K562 (cell line): Measurements from ENCODE around the gene ZNF69. TPM values are rescaled to one million over a fixed set of nuclear protein-coding genes. Genes with fewer than 3 reads are reported as not detected.
A peak's percentile ranks its signal among the peaks of the same experiment; 100 is the strongest.
"Not testable (repeated sequence)": the region's sequence is repeated elsewhere in the genome, so short reads cannot be mapped to it uniquely, and the experiment has no call there.

Experiments
- ATAC-seq: fragments of 200-7000 bp; cut with Tn5 transposase; 3 replicates; pipeline ENCODE4 v1.9.1; 2020; ENCODE audit warnings: moderate library complexity
- BruUV-seq: library from RNA; stranded (reverse); fragments of 400-500 nt; replicated peaks from 2 replicates; lab custom pipeline; 2021; lab: Mats Ljungman, UMichigan
- CTCF ChIA-PET: fragments of 300-600 bp; formaldehyde crosslinking; extraction: SDS; loops from one replicate; lab custom pipeline; 2021; ENCODE audit warnings: low intra/inter-chr PET ratio; lab: Yijun Ruan, JAX
- POLR2A ChIA-PET: fragments of 300-600, 350-650 bp; sonication (Branson Sonifier 250); formaldehyde crosslinking; extraction: SDS; loops from one replicate; lab custom pipeline; 2021; ENCODE audit warnings: antibody characterized with exemption, inconsistent platforms; lab: Yijun Ruan, JAX
- DNase-seq, 4 experiments: peaks; one replicate each; pipeline versions ENCODE4 v3.0.0 to v3.0.0-alpha.2; 2011 to 2018; ENCODE audit warnings: low spot score in 3 of 4, mixed read lengths in 3 of 4; ENCODE audit errors: extremely low read depth in 1 of 4
- FAIRE-seq: peaks from 2 replicates; lab custom pipeline; 2011; peaks lifted over from hg19 to GRCh38; lab: Jason Lieb, UNC
- H2AFZ ChIP-seq: 2 replicates; pipeline ENCODE4 v1.6.0; 2011; ENCODE audit warnings: low read depth, low read length, control low read depth, inconsistent platforms
- H3K27ac ChIP-seq: fragments of 200-600 bp; 3 replicates; pipeline ENCODE4 v1.8.0; 2011; ENCODE audit warnings: low read depth, mild to moderate bottlenecking, control low read depth, inconsistent platforms, low read length, moderate library complexity, mixed read lengths; ENCODE audit errors: extremely low read depth
- H3K27me3 ChIP-seq, 2 experiments: fragments of 300-600 bp in 1 of 2; 2 replicates in 1 of 2; 3 replicates in 1 of 2; pipeline versions ENCODE4 v1.6.0 to v1.8.0; 2011; ENCODE audit warnings: inconsistent platforms in 2 of 2, low read length in 2 of 2, mild to moderate bottlenecking in 1 of 2, mixed read lengths in 1 of 2, moderate library complexity in 1 of 2; ENCODE audit not compliant: control insufficient read depth in 2 of 2, insufficient read depth in 2 of 2
- H3K36me3 ChIP-seq: fragments of 300-600 bp; 3 replicates; pipeline ENCODE4 v1.8.0; 2011; ENCODE audit warnings: mild to moderate bottlenecking, low read length, inconsistent platforms; ENCODE audit not compliant: control insufficient read depth, insufficient read depth
- H3K4me1 ChIP-seq, 2 experiments: fragments of 200-600 bp in 1 of 2; replicated peaks in 1 of 2; 2 replicates in 1 of 2; 3 replicates in 1 of 2; pipeline versions ENCODE4 v1.5.1 to v1.8.0; 2011; ENCODE audit warnings: inconsistent platforms in 2 of 2, low read length in 2 of 2, mild to moderate bottlenecking in 1 of 2, mixed read lengths in 1 of 2, moderate library complexity in 1 of 2; ENCODE audit not compliant: control insufficient read depth in 2 of 2, insufficient read depth in 2 of 2
- H3K4me2 ChIP-seq: 2 replicates; pipeline ENCODE4 v1.6.1; 2011; ENCODE audit warnings: low read length, control low read depth, inconsistent platforms, mixed read lengths; ENCODE audit not compliant: insufficient read depth
- H3K4me3 ChIP-seq: fragments of 200-600 bp; sonication (generic), shearing (Covaris generic); 2 replicates; pipeline ENCODE4 v1.5.1; 2016; ENCODE audit warnings: control low read depth, inconsistent platforms
- H3K79me2 ChIP-seq: fragments of 200-600 bp; 3 replicates; pipeline ENCODE4 v1.8.0; 2011; ENCODE audit warnings: low read length, inconsistent platforms; ENCODE audit not compliant: control insufficient read depth, insufficient read depth
- H3K9ac ChIP-seq, 2 experiments: 2 replicates each; pipeline versions ENCODE4 v1.6.0 to v1.6.1; 2011; ENCODE audit warnings: low read depth in 2 of 2, low read length in 2 of 2, control low read depth in 1 of 2, inconsistent platforms in 1 of 2, mild to moderate bottlenecking in 1 of 2, mixed read lengths in 1 of 2; ENCODE audit not compliant: insufficient read depth in 1 of 2
- H3K9me1 ChIP-seq: one replicate; pipeline ENCODE4 v1.6.0; 2011; ENCODE audit warnings: inconsistent platforms, mild to moderate bottlenecking, low read length, moderate library complexity; ENCODE audit not compliant: control insufficient read depth, insufficient read depth
- H3K9me3 ChIP-seq: replicated peaks from 2 replicates; pipeline ENCODE4 v1.5.1; 2011; ENCODE audit warnings: low read depth, low read length, inconsistent platforms; ENCODE audit not compliant: control insufficient read depth, insufficient read depth
- H4K20me1 ChIP-seq: replicated peaks from 2 replicates; pipeline ENCODE4 v1.6.1; 2011; ENCODE audit warnings: low read length, inconsistent platforms, mixed read lengths; ENCODE audit not compliant: control insufficient read depth, insufficient read depth
- BCOR ChIP-seq: fragments of 450-650 bp; IDR thresholded peaks from 2 replicates; pipeline ENCODE4 v1.6.1; 2016
- BHLHE40 ChIP-seq: IDR thresholded peaks from 2 replicates; pipeline ENCODE4 v1.6.1; 2011; ENCODE audit warnings: low read length, improper control_type of control experiment
- CBFA2T2 ChIP-seq: fragments of 450-650 bp; conservative IDR thresholded peaks from 2 replicates; pipeline ENCODE4 v1.6.1; 2017; ENCODE audit warnings: mild to moderate bottlenecking
- CBFA2T3 ChIP-seq: fragments of 450-650 bp; IDR thresholded peaks from 2 replicates; pipeline ENCODE4 v1.6.1; 2017
- CREBBP ChIP-seq: IDR thresholded peaks from one replicate; pipeline ENCODE4 v1.6.1; 2012; ENCODE audit warnings: low read depth, mild to moderate bottlenecking, control low read depth, inconsistent platforms, low read length
- FOXP4 ChIP-seq: sonication (generic); formaldehyde crosslinking; IDR thresholded peaks from 2 replicates; pipeline ENCODE4 v1.8.0; 2022; ENCODE audit warnings: mild to moderate bottlenecking, missing genetic modification reagents, borderline replicate concordance
- HIVEP1 ChIP-seq: fragments of 250-450 bp; sonication (Bioruptor Pico); IDR thresholded peaks from 2 replicates; pipeline ENCODE4 v1.4.0; 2020; ENCODE audit warnings: mild to moderate bottlenecking
- PTRF ChIP-seq: fragments of 450-650 bp; IDR thresholded peaks from 2 replicates; pipeline ENCODE4 v1.6.1; 2016; ENCODE audit warnings: mild to moderate bottlenecking, missing genetic modification characterization, missing compliant biosample characterization
- PTTG1 ChIP-seq: fragments of 450-650 bp; IDR thresholded peaks from 2 replicates; pipeline ENCODE4 v1.6.1; 2016; ENCODE audit warnings: low read depth, mild to moderate bottlenecking, missing genetic modification characterization, missing compliant biosample characterization
- RFX1 ChIP-seq: fragments of 450-650 bp; IDR thresholded peaks from 2 replicates; pipeline ENCODE4 v1.6.1; 2016; ENCODE audit warnings: mild to moderate bottlenecking, moderate library complexity
- SRF ChIP-seq, 2 experiments: fragments of 250-450, 450-650 bp in 1 of 2; sonication (Bioruptor Pico) in 1 of 2; sonication (generic) in 1 of 2; formaldehyde crosslinking; IDR thresholded peaks; 2 replicates each; pipeline versions ENCODE4 v1.5.0 to v1.5.1; 2020 to 2022; ENCODE audit warnings: mild to moderate bottlenecking in 1 of 2, missing genetic modification reagents in 1 of 2
- TAF9B ChIP-seq: fragments of 450-650 bp; IDR thresholded peaks from 2 replicates; pipeline ENCODE4 v1.6.1; 2018; ENCODE audit warnings: mild to moderate bottlenecking; ENCODE audit not compliant: partially characterized antibody
- TCF7 ChIP-seq: sonication (generic); IDR thresholded peaks from 2 replicates; pipeline ENCODE4 v1.6.1; 2016; ENCODE audit warnings: antibody characterized with exemption, borderline replicate concordance
- TSC22D4 ChIP-seq: fragments of 450-650 bp; IDR thresholded peaks from 2 replicates; pipeline ENCODE4 v1.6.1; 2016; ENCODE audit warnings: missing genetic modification characterization, missing biosample characterization, control low read depth
- WGBS: fragments of 100-300 bp; shearing (Covaris generic); methylation state at CpG from one replicate; pipeline ENCODE4 v1.1.6; 2016; ENCODE audit warnings: low coverage, mixed read lengths; ENCODE audit not compliant: insufficient coverage; ENCODE audit errors: missing lambda C conversion rate; 5-methylcytosine and 5-hydroxymethylcytosine counted together
- in situ Hi-C: fragments of 300-500 bp; cut with MboI; formaldehyde crosslinking; loops from 4 replicates; pipeline ENCODE4 v1.15.0; 2018; ENCODE audit warnings: inconsistent platforms, mixed read lengths
- intact Hi-C: fragments of 100-400 bp; cut with micrococcal nuclease; formaldehyde crosslinking; loops from 2 replicates; pipeline ENCODE4 v1.14.2; 2022
- polyA plus RNA-seq, 8 experiments: library from polyadenylated mRNA; depleted of rRNA in 4 of 8; stranded (reverse) in 5 of 8; unstranded in 3 of 8; fragments of >200 nt; fragmentation: Nextera tagmentation in 2 of 8; fragmentation: Illumina TruSeq in 1 of 8; extraction: Ambion mirVana in 2 of 8; extraction: Trizol in 1 of 8; gene quantifications; 2 replicates each; pipeline versions ENCODE4 v1.2.1 to v1.2.3, GENCODE V29; 2011 to 2014; ENCODE audit warnings: inconsistent platforms in 1 of 8, missing spikeins in 1 of 8
- total RNA-seq, 7 experiments: library from RNA; depleted of rRNA in 6 of 7; stranded (reverse); fragments of >200 nt in 6 of 7; fragmentation: Illumina TruSeq in 2 of 7; extraction: Trizol in 2 of 7; gene quantifications; 2 replicates each; pipeline versions ENCODE4 v1.2.1 to v1.2.3, GENCODE V29; 2011 to 2021; ENCODE audit warnings: low replicate concordance in 1 of 7

ZNF69 gene
- total and polyA plus RNA-seq, 9 of the 15 experiments (the other 6 are each of a cell fraction or from before 2014, with no cell fraction given): 2.3 to 5.4 (median 3.6) TPM

GRCh38 chr19:11850289-11850688, 37.3 kb upstream of the ZNF69 start:
- POLR2A ChIA-PET: not testable (repeated sequence)
- TF ChIP-seq SRF (CRISPR knock-in tag; IDR thresholded peaks at IDR 0.05): peak in 1 of 2 experiments; percentile 79; a peak in 2 of 4 replicates
- TF ChIP-seq, all 486 proteins: peak for 1; not testable (repeated sequence) for 485
- in situ Hi-C loops, CTCF ChIA-PET, H3K79me2 ChIP-seq, BruUV-seq, H3K4me3 ChIP-seq, H3K27ac ChIP-seq, H3K36me3 ChIP-seq, H3K9me3 ChIP-seq, H2AFZ ChIP-seq, H3K9me1 ChIP-seq, DNase-seq, H3K9ac ChIP-seq, FAIRE-seq, H4K20me1 ChIP-seq, ATAC-seq, H3K4me1 ChIP-seq, H3K27me3 ChIP-seq, H3K4me2 ChIP-seq: not testable (repeated sequence)
- WGBS: 22% methylated on average over 4 of the region's 4 CpGs
- intact Hi-C loops: loop anchor here (10.0 kb wide), 2 partner anchors 55 to 155 kb away; partner anchors contain the start of gene ZNF491

GRCh38 chr19:11853358-11853757, 34.2 kb upstream of the ZNF69 start:
- Histone ChIP-seq H3K27ac (no peak overlapping the region), H3K36me3 (no peaks in the 10 kb centered on the region), H3K4me3 (no peak overlapping the region), H3K27me3 (peaks cover 5 to 11% of the 10 kb centered on the region in 2 experiments; a peak in 4 of 5 replicates), H2AFZ (no peak overlapping the region), H3K4me2 (no peak overlapping the region), H3K79me2 (no peaks in the 10 kb centered on the region), H3K9ac (no peak overlapping the region), H4K20me1 (no peaks in the 10 kb centered on the region), H3K4me1 (peaks cover 0 to 8% of the 10 kb centered on the region in 2 experiments; a peak in 2 of 5 replicates), H3K9me1 (no peaks in the 10 kb centered on the region), H3K9me3 (0 out of 2 replicates have a peak, but pooled peaks cover 2% of the 10 kb centered on the region)
- in situ Hi-C loops (no loop called here), intact Hi-C loops (loop anchor here (10.0 kb wide), 2 partner anchors 59 to 159 kb away; partner anchors contain the start of gene ZNF491)
- WGBS: 9% methylated on average over 3 of the region's 3 CpGs
- no peak for FAIRE-seq
- no TSS peak for BruUV-seq
- no peak for TF ChIP-seq CREBBP
- no peak for TF ChIP-seq BCOR
- TF ChIP-seq HIVEP1 (CRISPR knock-in tag): no peak
- 0 out of 2 replicates have a peak, but pooled peaks have one; percentile 24 for TF ChIP-seq CBFA2T2
- no peak for TF ChIP-seq TSC22D4 (tag)
- TF ChIP-seq TCF7: no peak
- TF ChIP-seq BHLHE40: no peak
- peak; percentile 51 for TF ChIP-seq CBFA2T3
- TF ChIP-seq RFX1: no peak
- no peak for TF ChIP-seq TAF9B
- TF ChIP-seq FOXP4: no peak
- no peak for TF ChIP-seq PTRF (tag)
- TF ChIP-seq PTTG1: no peak
- DNase-seq: peak in 1 of 4 experiments; percentile 12
- no peak for ATAC-seq
- POLR2A ChIA-PET: no interaction called here
- CTCF ChIA-PET: no interaction called here
